Measurements from ENCODE around the gene POTEG.
"Not testable (repeated sequence)": the region's sequence is repeated elsewhere in the genome, so short reads cannot be mapped to it uniquely, and the experiment has no call there.

DNA sequence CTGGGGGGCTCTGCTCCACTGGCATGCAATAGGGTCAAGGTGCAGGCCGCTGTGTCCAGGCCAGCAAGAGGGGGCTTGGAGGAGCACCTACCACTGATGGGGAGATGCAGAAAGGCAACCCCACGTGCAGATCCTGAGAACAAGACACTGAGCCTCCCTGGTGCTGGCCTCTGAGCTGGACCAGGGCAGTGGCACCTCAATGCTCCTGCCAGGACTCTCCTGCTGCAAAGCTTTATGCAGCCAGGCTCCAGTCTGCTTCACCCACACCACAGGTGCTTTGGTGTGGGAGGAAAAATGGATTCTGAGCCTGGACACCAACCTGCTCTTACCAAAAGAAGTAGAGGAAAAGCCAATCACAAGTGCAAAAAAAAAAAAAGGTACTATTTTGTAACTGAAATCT lies 1.7 kb upstream of the POTEG start:
- TF ChIP-seq, protein P1, sequence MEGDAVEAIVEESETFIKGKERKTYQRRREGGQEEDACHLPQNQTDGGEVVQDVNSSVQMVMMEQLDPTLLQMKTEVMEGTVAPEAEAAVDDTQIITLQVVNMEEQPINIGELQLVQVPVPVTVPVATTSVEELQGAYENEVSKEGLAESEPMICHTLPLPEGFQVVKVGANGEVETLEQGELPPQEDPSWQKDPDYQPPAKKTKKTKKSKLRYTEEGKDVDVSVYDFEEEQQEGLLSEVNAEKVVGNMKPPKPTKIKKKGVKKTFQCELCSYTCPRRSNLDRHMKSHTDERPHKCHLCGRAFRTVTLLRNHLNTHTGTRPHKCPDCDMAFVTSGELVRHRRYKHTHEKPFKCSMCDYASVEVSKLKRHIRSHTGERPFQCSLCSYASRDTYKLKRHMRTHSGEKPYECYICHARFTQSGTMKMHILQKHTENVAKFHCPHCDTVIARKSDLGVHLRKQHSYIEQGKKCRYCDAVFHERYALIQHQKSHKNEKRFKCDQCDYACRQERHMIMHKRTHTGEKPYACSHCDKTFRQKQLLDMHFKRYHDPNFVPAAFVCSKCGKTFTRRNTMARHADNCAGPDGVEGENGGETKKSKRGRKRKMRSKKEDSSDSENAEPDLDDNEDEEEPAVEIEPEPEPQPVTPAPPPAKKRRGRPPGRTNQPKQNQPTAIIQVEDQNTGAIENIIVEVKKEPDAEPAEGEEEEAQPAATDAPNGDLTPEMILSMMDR (IDR thresholded peaks at IDR 0.05 in 4 of 5, conservative IDR thresholded peaks at IDR 0.05 in 1 of 5), result not testable (repeated sequence)
- TF ChIP-seq POLR2A (IDR thresholded peaks at IDR 0.05), result not testable (repeated sequence)

Data from gastrocnemius medialis (tissue), 4 donors.